GM18867 (cell line): Measurements from ENCODE around the gene GLRX2.
"Not testable (repeated sequence)": the region's sequence is repeated elsewhere in the genome, so short reads cannot be mapped to it uniquely, and the experiment has no call there.

ENCODE experiments used
- ATAC-seq: cut with Tn5 transposase; IDR thresholded peaks from one replicate; pipeline ENCODE4 v1.9.1; 2021; ENCODE audit warnings: mild to moderate bottlenecking, moderate library complexity; ENCODE audit not compliant: unreplicated experiment

The GLRX2 gene, protein sequence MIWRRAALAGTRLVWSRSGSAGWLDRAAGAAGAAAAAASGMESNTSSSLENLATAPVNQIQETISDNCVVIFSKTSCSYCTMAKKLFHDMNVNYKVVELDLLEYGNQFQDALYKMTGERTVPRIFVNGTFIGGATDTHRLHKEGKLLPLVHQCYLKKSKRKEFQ

DNA sequence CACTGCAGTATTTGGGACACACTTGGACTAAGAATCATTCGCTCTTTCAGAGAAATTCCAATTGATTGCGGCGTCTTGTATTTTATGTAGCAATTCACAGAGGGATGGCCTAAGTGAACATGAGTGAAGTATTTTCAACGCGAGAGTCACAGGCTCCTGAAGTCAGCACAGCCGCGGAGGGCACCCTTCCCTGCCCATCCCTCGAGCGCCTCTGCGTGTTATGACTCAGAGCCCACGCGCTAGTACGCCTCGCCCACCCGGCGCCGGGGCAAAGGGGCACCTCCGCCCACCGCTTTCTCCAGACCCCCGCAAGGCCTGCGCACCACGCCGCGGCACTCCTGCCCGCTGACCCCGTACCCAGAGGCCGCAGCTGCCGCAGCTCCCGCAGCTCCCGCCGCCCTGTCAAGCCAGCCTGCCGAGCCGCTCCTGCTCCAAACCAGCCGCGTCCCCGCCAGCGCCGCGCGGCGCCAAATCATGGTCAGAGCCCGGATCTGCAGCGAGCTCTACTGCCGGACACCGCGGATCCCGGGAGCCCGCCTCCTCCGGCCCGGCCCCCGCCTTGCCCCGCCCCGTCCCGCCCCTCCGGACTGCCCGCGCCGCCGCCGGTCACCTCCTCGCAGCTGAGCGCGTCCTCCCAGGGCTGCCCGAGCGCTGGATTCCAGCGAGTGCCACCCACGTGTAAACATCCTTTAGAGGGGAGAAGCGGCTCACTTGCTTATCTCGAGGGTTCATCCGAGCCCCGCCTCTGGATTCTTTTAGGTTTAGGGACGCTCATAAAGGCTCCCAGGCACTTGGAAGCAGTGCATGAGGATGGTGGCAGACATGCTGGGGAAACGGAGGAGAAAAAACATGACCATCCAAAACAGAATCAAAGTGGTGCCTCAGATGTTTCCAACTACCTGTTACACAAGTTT lies at the start of gene GLRX2:
GLRX2 (minus strand) TSS at position 508 of the 914 bp plus-strand sequence; CDS start at position 476, 32 bp downstream.
- ATAC-seq: peak; percentile 94

DNA sequence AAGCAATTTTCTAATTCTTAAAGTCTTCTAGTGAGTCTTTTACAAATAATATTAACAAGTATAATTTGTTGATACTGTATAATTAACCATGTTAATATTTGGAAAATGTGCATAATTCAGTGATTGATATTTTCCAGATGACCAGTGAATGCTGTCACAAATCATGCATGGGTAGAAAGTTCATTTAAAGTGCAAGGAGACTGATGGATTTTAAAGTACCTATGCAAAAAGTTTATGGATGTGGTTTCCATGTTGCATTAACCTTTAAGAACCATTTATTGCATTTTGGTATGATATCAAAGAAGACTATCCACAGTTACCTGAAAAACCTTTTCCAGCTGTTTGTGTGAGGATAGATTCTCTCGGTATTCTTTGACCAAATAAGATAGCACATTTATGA lies 39.8 kb upstream of the GLRX2 start:
- ATAC-seq: no peak

DNA sequence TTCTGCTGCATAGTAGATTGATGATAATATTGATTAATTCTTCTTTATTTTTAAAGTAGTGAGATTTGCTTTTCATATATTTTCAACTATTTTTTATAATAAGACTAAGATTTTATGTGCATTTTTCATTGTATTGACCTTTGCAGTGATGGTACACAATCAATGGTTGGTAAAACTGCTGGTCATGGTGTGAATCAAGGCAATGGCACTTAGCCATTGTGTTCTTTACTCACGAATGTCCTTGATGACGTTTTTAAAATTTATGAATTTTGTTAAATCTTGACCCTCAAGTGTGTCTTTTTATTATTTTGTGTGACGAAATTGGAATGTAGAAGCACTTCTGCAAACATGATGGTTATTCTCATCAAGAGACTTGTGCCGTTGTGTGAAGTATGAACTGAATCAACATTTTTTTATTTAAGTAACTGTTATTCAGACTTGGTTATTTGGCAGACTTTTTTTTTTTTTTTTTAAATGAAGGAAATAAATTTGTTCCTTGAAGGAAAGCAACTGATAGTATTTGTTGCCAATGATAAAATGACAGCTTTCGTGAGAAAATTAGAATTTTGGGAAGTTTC lies 39.2 kb upstream of the GLRX2 start:
- ATAC-seq: no peak

DNA sequence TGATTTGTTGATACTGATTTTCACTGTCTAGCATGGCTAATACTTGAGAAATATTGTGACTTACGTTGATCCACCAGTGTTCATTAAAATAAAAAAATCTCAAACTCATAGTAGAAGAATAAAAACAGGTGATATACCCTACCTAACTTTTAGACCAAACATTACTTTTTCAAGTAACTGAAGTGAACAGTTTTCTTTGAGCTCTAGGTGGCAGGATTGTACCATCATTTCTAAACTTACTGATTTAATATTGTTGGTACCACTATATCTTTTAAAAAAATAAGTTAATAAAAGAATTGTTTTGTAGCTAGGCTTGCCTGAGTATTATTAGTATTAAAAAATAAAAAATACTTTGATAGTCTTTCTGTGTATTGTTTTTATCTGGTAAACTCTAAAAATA lies 38.1 kb upstream of the GLRX2 start:
- no peak for ATAC-seq

DNA sequence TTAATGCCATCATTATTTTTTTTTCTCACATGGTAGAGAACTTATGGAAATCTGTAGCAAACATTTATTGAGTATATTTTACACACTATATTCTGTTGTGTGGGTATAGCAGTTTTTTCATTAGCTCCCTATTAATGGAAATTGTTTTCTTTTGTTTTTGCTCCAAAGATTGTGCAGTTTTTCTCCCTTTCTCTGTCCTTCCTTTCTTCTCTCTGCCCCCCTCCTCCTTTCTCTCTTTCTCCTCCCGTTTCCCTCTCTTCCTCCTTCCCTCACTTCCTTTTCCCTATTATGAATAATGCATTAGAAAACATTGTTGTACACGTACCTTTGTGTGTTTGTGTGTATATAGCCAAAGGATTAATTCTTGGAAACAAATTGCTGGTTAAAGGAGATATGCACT lies 37.2 kb upstream of the GLRX2 start:
- no peak for ATAC-seq

DNA sequence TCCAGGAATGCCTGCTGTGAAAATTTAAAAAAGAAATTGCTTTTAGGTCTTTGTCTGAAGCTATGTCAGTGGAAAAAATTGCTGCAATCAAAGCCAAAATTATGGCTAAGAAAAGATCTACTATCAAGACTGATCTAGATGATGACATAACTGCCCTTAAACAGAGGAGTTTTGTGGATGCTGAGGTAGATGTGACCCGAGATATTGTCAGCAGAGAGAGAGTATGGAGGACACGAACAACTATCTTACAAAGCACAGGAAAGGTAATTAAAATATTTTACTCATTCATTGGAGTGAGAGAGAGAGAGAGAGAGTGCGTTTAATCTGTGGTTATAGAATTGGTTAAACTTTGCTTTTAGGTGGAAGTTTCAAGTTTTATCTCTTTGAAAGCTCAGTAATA lies 36.6 kb upstream of the GLRX2 start:
- ATAC-seq: no peak

DNA sequence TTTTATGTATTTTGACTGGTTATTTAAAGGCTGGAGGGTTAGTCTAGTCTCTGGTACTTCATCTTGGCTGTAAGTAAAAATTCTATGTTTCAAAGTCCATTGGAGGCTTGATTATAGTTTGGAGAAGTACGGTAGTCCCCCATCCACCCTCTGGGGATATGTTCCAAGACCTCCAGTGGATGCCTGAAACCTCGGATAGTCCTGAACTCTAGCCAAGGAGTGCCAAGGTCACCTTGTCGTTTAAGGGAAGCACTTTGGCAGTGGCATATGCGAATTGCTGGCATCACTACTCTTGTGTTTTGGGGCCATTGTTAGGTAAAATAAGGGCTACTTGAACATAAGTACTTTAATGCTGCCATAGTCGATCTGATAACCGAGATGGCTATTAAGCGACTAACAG lies 35.0 kb upstream of the GLRX2 start:
- no peak for ATAC-seq

DNA sequence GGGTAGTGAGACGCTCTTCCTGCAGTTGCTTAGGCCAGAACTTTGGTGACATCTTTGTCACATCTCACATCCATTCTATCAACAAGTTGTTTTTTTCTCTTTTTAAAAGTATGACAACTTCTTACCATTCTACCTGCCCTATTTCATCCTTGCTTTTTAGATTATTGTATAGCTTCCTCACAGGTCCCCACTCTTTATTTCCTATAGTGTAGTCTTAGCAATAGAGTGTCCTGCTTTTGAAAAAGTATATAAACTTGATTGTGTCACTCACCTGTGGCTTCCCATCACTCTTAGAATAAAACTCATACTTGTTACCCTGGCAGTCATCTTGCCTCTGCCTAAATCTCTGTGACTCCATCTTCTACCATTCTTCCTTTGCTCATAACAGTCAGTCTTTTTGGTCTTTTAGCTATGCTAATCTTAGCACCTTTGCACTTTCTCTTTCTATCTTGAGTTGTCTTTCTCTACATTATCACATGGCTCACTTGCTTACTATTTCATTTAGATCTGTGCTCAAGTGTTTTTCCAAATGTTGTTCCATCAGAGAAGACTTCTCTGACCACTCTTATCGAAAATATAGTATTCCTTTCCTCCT lies 26.1 kb upstream of the GLRX2 start:
- ATAC-seq: peak; percentile 82

DNA sequence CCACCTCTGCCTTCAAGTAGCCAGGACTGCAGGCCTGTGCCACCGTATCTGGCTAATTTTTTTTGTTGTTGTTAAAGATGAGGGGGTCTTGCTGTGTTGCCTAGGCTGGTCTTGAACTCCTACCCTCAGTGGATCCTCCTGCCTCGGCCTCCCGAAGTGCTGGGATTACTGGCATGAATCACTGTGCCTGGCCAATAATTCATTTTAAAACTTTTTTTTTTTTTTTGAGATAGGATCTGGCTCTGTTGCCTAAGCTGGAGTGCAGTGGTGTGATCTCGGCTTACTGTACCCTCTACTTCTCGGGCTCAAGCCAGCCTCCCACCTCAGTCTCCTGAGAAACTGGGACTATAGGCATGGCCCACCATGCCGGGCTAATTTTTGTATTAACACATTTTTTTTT lies 20.2 kb upstream of the GLRX2 start:
- ATAC-seq: no peak

DNA sequence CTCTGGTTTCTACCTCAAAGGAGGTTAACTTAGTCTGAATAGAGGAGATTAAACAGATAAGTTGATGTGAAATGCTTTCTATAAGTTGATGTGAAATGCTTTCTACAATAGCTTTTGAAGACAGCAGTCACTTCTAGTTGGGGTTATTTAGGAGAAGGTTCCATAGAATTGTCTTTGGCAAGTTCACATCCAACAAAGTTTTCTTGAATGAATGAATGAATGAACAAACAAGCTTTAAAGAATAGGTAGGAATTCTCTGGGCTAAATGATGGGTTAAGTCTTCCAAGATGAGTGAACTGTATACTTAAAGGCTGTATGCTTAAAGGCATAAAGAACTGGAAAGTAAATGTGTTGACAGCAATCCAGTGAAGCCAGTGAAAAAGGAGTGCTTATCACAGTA lies 18.5 kb upstream of the GLRX2 start:
- no peak for ATAC-seq

DNA sequence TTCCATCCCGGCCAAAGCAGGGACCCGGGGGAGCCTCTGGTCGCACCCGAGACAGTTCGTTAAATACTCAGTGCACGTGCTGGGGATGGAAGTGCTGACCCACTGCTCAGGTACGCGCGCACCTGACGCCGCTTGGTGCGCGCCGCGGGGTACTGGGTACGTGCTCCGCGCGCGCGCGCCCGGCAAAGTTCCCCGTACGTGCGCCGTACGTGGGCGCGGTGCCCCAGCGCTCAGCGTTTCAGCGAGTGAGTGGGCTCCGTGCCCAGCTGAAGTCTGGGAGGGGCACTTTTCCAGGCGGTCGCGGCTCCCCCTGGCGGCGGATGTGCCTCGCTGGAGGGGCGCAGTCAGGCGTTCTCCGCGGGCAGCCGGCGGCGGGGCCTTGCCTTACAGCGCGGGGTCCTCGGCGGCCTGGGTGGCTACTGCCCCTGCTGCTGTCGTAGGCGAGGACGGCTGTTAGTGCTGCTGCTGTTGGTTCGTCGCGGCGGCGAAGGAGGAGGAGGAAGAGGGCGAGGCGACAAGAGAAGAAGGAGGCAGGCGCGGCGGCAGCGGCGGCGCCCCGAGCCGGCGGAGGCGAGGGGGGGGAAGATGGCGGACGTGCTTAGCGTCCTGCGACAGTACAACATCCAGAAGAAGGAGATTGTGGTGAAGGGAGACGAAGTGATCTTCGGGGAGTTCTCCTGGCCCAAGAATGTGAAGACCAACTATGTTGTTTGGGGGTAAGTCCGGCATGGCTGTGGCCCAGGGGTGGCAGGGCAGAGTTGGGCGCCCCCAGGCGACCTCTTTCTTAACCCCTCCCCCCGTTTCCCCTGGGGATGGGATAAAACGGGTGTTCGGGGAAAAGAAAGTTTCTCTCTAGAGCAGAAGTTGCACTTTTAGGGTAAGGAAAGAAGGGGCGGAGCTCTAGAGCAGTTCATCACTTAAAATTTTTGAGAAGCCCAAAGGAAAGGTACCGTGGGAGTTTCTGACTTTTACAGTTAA lies 16.7 kb upstream of the GLRX2 start, which contains the start of gene CDC73:
CDC73 (plus strand) TSS at position 416 of the 978 bp plus-strand sequence; CDS start at position 586, 170 bp downstream.
- ATAC-seq: peak; percentile 92

DNA sequence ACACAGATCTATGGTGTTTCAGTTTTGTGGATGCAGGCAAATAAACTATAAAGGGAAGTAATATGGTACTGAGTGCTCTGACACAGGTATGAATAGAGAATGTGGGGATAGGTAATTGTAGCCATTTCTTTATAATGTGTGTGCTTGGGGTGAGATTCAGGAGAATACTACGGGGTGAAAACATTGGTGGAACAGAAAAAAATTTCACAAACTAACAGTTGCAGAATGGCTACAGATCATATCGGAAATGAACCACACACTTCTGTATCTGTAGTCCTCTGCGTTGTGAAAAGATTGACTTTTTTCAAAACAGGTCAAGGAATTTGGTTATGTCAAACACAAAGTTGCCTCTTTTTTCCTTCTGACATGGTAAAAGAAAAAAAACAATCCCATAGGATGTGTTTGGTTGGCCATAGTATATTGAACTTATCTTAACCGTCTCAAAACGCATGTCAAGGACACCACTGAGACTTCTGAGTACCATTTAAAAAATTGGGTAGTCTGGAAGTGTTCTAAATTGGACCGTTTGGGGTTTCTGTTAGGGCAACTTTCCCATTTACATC lies 15.5 kb upstream of the GLRX2 start:
- no peak for ATAC-seq

DNA sequence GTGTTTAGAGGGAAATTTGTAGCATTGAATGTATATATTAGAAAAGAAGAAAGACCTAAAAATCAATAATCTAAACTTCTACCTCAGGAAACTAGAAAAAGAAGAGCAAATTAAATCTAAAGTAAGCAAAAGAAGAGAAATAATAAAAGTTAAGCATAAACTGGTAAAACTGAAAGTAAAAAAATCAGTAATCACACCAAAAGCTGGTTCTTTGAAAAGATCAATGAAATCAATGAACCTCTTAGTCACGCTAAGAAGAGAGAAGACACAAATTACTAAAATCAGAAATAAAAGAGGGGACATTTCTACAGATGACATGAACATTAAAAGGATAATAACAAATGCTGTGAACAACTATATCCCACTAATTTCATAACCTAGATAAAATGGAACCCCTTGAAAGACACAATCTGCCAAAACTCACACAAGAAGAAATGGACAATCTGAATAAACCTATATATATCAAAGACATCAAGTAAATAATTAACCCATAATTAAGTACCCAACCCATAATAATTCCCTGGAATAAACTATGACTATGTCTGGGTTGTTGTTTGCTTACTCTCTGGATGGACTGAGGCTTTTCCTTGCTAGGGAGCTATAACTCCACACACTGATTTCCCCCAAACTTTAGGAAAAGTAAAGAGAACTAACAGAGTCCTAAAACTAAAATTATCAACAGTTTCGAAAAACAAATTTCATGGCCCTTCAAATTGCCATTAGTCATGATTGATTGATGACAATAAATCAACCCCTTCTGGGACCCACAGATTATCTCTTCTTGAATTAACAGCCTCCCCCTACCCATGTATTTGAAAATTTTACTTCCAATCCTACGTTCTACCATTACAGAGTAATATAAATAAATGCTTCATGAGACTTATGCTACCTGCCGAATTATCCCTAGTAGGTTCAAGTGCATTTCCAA lies 13.9 kb upstream of the GLRX2 start:
- ATAC-seq: no peak

DNA sequence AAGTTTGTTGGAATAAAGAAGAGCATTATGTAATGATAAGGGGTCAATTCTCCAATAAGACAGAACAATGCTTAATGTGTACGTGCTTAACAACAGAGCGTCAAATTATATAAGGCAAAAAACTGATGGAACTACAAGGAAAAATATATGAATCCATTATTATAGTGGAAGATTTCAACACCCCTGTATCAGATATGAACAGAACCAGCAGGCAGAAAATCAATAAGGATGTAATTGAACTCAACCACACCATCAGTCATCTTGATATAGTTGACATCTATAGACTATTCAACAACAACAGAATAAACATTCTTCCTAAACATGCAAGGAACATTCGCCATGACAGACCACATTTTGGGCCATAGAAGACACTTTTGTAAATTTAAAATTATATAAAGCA lies 13.0 kb upstream of the GLRX2 start:
- no peak for ATAC-seq

DNA sequence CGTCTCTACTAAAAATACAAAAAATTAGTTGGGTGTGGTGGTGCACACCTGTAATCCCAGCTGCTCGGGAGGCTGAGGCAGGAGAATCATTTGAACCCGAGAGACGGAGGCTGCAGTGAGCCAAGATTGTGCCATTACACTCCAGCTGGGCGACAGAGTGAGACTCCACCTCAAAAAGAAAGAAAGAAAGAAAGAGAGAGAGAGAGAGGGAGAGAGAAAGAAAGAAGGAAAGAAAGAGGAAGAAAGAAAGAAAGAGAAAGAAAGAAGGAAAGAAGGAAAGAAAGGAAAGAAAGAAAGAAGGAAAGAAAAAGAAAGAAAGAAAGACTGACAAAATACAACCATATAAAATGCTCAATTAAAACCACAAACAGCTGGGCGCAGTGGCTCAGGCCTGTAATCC lies 12.0 kb upstream of the GLRX2 start:
- not testable (repeated sequence) for ATAC-seq

DNA sequence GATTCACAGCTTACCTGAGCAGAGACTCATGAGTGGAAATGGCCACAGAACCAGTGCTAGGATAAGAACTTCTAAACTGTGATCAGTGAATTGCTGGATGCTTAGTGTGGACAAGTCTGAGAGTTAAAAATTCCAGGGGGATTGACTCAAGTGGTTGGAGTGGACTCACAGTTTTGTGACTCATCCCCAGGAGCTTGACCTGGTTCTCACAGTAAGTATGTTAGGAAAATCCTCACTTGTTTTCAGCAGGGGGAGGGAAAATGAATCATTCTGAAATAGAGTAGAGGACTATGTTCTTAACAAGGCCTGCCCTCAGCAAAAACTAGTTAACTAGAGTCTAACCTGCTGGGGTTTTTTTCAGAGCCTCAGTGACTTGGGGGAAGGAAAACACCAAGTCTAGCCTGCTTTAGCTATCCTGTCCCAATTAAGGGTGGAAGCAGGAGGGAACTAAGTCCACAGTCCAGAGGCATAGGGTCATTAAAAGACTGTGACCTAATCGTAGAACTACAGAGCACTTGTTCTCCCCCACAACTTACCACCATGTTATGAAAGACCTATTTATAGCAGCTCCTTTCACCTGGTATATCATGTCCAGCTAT lies 10.5 kb upstream of the GLRX2 start:
- ATAC-seq: no peak

DNA sequence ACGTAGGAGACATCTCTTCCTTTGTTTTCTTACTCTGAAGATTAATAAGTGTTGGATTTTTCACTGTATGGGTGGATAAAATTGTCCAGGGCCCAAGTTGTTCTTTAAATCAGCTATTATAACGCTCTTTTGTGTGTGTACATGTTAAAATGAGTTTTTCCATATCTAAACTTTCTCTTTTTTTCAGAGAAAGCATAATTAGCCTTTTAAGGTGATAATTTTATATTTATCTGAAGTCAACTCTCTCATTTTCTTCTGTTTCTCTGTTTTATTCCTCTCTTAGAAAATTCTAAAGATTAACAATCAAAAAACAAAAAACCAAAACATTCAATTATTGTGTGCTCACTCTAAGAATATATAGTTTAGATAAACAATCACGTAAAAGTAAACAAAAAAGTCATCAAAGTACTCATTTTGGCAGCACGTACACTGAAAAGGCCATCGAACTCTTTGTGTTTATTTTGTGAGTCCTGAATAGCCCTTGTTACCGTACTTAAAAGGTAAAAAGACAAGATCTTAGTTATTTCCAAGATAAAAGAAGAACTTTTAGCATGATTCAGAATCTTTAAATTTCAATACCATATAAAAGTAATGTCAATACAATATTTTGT lies 9.4 kb upstream of the GLRX2 start:
- ATAC-seq: no peak

DNA sequence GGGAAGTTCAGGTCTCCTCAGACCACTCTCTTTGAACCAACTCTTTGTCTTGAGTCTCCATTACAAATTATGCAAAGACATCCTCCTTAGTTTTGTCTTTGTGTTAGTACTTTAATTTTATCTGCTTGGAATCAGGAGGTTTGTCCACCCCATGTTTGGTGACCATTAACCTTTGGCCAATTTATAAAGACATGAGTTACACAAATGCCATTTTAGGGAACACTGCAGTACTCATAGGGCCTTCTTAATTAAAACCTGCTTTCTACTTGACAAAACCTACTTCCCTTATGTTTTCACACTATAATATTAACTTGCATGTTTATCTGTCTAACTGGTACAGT lies 8.7 kb upstream of the GLRX2 start:
- ATAC-seq: no peak
